NCI-H1417 treated with DMSO at 0.1 percent for 48 hours (cell line): ENCODE results near the gene TPRG1.

Experiments
- DNase-seq: peaks from one replicate; lab custom pipeline; 2025; lab: John Stamatoyannopoulos, UW

TPRG1 gene

DNA sequence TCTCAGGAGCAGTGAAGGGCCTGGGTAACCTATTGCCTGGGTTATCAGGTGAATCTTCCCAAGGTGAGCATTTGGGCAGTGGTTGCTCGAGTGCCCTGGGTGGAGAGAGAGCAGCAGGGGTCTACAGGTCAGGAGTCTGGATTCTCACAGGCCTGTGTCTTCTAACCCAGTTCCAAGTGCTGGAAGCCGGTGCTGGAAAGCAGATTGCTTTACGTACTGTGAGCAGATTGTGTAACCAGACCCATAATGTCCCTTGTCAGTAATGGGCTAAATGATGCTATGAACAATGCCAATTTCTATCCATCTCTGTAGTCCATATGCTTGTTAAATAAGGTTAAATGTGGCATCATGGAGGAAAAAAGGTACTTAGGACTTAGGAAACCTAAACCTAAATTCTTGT, 106.5 kb downstream of the TPRG1 start:
- no peak for DNase-seq

DNA sequence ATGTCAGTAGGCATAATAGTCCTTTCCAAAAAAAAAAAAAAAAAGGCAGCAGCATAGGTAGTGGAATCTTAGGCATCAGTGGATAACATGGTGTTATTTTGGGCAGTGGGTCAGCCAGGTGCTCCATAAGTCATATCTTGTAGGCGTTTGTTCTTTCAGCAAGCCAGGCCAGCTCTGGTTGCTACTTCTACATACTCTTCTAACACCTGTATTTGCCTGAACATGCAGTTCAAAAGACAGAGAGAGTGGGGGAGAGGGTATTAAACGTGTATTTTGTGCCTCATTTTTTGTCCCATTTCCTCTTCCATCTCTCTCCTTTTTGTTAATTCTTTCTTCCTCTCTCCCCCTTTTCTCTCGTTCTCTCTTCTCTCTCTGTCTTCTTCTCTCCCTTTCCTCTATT, 110.4 kb downstream of the TPRG1 start:
- DNase-seq, result no peak

DNA sequence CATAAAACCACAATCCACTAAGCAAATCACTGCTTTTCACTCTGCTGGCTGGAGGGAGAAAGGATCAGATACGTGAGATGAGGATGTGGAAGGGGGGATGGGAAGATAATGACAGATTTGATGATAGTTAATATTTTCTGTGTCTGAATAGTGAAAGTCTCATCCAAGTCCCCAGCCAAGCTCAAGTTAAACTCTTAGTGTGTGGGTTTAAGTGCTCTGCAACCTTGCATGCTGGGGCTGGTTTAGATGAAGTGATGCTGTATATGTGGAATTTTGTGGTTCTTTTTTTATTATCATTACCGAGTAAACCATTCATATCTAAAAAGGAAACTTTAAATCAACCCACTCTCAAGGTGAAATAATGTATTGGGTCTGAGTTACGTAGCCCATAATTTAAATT, 111.0 kb downstream of the TPRG1 start:
- DNase-seq, result no peak

DNA sequence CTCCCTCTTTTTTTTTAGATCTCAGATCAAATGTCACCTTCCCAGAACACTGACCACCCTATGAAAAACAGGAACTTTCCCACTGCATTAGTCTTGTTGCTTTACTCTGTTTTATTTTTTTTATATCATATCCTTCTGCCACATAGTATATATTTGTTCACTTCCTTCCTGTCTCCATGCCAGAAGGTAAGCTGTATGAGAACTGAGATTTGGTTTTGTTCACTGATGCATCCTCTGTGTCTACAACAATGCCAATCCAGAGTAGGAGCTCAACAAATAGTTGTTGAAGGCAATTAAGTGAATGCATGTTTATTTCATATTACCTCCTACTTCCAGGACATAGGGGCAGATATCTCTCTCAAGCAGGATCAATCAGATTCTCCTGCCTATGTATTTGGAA, 114.4 kb downstream of the TPRG1 start:
- DNase-seq, result no peak

DNA sequence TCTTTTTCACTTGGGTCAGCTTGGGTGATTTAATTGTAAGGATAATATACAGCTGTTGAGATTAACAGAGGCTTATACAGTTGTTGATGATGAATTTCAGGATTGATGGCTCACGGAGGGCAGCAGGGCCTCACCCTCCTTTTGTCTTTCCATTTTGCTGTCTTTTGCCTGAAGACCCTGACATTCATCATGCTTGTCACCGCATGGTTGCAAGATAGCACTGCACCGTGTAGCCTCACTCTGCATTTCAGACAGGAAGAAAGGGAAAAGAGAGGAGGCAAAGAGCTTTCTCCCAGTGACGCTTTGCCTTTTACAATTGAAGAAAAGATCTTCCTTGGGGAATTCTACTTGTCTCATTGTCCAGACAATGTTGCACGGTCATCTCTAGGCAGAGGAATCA, 115.1 kb downstream of the TPRG1 start:
- DNase-seq, result no peak

DNA sequence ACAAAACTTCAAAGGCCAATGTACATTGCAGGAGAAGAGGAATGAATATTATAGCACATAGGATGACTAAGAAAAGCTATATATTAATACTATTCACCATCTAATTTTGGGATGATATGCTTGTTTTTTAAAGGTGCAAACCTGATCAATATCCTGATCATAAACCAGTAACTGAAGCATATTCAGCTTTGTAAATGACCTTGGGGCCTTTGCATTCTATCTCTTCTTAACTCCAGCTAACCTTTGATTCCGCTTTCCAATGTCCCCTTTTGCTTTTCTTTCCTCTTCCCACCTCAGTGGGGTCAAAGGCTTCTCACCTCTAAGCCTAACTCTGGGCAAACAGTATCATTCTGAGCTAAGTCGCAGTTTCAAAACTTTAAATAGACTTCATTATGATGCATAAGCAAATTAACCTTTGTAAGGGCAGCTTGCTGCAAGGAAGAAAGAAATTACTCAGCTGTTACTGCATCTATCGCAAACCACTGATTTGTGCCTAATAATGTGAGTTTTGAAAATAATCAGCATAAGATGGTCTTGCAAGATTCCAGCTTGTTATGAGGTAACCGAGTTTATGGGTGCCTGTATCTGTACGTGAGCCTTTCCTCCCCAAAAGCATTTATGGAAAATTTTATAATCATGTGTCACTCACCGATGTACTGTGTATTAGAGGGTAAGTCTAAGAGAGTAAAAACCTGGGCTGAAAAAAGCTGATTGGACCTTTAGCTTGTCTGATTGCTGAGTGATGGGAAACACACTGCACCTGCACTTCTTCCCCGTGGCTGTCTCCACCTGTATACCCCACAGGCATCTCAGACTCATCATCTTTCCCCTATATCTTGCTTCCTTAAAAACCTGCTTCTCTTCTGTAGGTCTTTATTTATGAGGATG, 116.8 kb downstream of the TPRG1 start:
- DNase-seq, result no peak

DNA sequence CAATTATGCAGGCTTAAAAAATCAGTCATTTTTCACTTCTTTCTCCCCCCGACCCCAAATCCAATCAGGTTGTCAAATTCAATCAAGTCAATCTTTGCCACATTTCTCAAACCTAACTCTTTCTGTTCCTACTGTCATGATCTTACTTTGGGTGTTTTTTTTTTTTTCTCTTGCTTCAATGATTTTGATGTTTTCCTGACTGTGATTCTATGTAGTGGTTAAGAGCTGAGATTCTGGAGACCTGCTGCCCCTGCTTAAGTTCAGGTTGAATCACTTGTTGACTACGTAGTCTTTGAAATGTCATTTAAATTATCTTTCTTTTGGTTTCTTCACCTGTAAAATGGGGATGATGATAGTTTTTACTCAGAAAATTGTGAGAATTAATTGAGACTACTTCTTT, 117.5 kb downstream of the TPRG1 start:
- DNase-seq, result no peak

DNA sequence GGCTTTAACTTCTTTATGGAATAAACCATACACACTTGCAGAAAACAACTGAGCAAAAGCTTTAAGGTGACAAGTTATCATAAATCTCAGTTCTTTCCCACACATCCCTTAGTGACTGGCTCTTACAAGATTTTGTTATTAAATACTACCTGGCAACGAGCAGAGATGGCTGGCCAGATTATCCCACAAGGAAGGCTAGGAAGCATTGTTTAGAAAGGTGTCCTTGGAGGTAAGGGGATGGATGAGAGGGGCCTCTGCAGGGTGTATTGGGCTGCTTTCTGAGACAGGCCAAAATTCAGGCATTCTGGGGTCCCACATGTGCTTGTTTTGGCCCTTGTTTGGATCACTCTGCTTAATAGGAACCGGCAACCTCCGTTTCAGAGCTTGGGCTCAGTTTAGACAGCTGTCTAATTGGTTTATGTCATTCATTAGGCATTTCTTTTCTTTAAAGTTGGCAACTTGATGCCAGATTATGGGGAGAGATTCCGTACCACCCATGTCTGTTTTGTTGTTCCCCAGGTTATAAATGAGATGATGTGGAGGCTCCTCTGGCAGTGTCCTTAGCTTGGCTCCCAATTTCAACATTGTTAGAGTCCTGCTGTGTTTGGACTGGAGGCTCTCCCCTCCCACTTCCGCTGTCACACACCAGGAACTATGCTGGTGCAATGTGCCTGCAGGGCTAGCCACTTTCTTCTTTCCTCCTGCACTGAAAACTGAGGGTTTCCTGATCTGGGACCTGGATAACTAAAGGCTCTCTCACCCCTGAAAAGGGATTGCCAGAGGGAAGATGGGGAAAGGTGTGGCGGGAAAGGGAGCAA, 121.1 kb downstream of the TPRG1 start:
- no peak for DNase-seq

DNA sequence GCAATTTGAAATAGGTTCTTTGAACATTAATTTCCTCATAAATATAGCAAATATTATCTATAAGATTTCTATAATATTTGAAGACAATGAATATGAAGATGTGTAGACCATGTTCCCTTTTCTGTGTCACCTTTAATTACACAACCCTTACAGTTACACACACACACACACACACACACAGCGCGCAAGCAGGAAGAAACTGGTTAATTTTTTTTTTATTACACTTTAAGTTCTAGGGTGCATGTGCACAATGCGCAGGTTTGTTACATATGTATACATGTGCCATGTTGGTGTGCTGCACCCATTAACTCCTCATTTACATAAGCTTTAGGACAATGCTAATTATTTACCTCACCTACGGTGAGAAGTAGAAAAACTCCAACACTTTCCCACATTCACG, 122.9 kb downstream of the TPRG1 start:
- DNase-seq, result no peak

DNA sequence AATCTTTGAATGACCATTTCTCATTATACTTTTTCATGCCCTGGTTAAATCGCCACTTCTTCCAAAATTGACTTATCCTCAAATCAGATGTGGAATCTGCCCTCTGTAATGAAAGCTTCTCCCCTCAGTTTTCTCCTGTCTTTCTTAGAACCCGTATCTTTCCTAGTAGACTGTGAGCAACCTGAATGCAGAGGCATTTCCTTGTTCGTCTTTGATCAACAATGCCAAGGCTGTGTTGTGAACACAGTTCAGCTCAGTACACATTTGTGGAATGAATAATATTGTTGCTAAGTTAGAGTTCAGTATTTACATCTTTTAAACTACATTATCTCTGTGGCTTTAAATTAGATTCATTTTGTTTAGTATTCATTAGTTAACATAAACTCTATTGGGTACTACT, 123.3 kb downstream of the TPRG1 start:
- DNase-seq, result no peak

DNA sequence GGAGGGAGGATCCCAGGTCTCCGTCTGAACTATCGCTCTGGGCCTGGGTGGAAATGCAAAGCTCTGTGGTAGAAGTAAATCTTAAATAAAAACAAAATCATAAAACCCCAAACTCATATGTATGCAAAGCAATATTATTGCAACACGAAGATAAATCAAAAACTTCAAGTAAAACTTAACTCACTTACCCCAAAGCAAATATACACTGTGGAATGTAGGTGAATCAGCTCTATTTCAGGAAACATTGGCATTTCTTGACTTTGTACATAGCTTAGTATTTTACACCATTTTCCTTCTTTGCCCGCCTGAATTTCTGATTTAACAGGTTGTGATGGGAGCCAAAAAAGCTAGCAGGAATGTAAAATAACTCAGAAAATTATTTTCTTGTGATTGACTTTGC, 126.2 kb downstream of the TPRG1 start:
- no peak for DNase-seq

DNA sequence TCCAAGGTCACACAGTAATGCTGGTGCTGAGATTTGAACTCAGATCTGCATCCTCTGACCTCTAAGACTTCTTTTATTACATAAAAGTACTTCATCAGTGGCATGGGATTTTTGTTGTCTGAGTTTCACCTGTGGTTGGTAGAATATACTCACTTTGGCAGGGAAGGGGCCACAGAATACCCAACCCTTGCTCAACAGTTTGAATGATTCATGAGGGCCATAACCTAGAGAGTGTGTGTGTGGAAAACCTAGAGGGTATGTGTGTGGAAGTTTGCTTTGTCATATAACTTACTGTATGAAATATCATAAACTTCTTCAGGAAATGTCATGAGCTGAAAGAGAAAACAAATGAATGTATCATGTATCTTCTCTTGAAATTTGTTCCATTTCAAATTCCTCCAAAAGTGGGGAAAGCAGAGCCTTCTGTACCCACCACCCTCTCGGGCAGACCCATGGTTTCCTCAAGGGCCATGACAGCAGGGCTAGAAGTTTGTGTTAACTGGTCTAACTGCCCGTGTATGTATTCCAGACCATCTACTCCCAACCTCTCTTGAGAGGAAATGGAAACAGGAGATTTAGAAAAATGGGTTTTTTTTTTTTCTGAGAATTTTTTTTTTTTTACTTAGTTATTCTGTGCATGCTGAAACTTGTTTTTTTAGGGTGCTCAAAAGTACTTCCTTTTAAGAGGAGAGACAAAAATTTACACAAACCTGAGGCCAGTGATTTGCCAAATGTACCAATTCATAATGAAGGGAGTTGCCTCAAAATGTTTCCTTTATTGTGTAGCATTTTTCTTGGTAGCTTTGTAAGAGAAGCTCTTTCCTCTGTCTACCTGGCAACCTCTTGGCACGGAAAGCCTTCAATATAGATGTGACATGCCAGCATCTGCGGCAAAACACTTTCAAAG, 127.0 kb downstream of the TPRG1 start:
- no peak for DNase-seq

DNA sequence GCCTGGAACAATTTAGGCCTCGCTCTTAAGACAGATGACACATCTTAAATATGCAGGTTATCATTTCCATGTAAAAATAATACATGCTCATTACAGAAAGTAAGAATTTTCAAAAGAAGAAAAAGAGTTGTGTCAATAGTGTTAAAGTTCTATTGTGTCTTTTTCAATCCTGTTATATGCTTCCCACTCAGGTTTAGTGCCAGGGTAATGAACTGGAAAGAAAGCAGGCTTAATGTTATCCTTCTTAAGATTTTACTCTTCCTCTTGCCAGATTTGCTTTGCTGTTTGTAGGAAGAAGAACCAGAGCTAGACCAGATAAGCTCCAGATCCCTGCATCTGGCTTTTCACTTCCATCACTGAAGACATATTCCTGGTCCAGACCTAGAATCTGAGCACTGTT, 128.6 kb downstream of the TPRG1 start:
- DNase-seq, result no peak

DNA sequence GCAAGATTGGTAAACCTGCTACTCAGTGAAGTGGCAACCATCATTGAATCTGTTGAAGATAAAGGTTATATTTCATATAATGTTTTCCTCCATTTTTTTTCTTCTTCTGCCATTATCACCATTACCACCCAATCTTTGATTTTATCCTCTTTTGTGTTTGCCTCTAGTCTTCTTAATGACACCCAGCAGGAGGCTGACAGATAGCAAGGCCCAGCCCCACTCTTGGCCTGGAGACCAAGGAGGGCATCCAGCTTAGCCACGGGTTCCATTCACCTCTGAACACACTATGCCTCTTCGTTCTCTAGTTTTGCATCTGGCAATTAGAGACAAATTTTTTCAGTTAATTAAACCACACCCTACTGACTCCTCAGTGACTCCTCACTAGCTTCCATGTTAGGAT, 129.7 kb downstream of the TPRG1 start:
- DNase-seq, result no peak

DNA sequence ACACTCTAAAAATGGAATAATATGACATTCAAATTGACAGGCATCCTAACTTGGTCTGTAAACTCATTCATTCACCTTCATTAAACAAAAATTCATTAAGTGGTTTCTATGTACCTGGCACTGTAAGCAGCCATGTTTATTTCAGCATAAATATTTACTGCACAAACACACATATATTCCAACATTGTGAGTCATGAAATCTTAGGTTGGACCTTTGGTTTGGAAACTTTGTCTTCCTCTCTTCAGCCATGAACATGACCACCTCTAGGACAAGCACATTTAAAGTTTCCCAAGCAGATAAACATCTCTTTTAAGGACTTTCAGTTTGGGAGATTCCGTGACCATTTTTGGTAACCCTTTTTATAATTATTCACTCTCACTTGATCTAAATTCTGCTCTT, 131.8 kb downstream of the TPRG1 start:
- no peak for DNase-seq

DNA sequence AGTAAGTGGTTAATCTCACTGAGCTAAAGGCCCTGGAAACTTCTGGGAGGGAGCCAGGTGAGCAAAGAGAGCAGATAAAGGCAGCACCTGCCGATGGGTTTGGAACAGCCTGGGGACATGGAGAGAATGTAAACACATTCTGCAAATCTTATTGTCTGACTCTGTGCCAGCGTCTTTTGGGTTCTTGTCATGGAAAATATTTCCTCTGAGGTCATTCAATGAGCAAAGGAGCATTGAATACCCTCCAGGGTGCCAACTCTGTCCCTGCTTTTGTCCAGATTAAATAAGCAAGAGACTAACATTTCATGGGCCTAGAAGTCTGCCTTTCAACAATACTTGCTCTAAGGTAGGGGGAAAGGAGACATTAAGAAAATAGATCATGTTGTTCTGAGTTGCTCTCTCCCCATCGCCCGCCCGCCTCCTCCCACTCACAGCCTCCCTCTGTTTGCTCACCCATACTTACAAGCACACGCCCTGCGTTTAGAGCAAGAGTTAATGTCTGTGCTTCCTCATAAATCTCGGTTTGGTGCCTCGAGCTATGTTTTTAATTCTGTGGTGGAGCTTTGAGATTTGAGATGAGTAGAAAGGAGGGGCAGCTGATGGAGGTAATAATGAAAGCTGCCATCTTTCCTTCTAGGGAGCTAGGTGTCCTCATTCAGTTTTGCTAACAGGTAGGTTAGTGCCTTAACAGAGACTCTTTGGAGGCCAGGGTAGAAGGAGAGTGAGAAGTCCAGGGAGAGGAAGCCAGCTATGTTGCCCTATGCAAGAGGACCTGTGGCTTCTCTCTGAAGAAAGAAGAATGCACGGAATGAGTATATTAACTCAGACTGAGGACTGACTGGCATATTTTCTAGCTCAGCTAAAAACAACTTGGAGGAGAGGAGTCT, 132.9 kb downstream of the TPRG1 start:
- DNase-seq, result peak; percentile 98

DNA sequence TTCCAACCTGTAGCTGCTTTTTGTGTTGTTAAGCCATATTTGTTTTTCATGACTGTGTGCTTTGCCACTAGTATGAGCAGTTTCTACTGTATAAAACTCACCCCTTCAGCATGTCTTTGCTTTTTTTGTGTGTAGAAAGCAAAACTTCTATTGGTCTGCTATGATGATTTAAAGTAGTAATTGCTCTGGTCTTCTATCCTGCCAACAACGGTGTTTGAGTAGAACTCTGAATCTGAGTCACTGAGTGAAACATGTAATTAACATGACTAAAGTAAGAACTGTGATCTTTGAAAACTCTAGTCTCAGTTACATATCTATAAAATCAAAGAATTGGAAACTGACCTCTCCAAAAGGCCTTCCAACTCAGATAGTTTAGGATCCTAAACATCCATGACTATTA, 133.6 kb downstream of the TPRG1 start:
- no peak for DNase-seq

DNA sequence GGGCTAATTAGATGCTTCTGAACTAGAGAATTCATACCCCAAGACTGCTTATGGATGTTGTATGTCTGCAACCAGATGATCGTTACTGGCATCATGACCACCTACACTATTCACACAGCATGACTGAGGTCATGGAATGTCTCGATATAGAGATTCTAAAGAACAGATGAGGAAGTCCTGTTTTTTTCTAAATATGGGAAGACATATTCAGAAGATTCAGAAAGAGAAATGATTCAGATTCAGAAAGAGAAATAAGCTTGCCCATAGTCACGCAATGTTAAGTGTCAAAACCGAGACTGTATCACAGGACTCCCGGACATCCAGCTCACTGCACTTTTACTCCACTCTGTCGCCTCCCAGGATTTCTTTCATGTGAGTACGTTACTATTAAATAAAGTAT, 136.2 kb downstream of the TPRG1 start:
- no peak for DNase-seq

DNA sequence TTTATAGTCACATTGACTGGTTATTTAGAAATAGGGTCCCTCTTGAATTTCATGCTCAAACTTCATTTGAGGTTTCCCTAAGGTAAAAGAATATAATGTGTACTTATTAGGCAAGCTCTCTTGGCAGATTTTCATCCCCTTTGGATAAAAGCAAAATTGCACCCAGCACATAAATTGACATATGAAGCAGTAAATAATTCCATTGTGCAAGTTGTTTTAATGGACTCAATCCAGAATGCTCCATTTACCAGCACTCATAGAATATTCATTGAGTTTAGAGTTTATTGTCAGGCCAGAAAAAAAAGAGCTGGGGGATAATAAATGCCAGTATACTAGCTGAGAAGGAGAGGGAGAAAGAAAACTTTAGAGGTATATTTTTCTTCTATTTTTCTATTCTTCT, 136.8 kb downstream of the TPRG1 start:
- no peak for DNase-seq

DNA sequence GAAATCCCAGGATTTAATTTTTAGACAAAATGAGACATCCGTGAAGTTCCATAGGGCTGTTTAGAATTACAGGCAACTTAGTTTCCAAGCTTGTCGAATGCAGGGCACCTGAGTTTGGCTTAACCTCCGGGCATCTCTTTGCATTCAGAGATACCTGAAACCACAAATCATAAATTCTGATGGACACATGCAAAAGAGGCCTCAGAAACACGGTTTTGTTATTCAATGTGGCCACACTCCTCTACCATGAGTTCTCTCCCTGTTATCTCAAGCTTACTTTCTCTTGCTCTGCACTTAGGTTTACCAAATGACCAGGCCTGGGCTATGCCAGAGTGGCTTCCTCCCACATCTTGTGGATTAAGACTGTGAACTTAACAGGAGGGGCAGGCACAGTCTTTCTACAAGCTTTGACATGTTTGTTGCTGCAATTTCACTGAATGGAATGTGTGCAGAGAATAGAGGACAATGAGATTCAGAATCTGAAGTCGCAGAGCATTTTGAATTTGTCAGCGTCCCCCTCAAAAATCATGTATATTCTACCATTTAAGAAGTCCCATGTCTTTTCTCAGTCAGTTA, 137.7 kb downstream of the TPRG1 start:
- DNase-seq, result no peak

DNA sequence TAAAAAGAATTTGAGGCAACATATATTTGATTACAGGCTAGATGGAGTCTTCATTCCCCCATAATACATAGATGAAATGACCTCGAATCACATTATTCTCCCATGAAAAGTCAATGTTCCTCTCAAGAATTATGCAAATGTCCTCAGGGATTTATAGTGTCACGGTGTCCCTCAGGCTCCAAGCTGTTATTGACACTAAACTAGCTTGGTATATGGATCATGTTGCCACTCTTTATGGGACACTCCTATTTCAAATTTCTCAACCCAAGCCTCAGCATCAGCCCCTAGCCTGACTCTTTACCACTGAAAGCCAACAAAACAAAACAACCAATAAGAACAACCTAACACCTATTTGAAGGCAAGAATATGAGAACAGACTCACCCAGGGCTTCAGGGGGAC, 139.8 kb downstream of the TPRG1 start:
- no peak for DNase-seq
